Kidney tubule cell (primary cell): Measurements from ENCODE around the gene ZBTB34.

Experiments used
- DNase-seq: peaks from one replicate; pipeline ENCODE4 v3.0.0-alpha.2; 2018; ENCODE audit warnings: low spot score

The ZBTB34 gene

DNA sequence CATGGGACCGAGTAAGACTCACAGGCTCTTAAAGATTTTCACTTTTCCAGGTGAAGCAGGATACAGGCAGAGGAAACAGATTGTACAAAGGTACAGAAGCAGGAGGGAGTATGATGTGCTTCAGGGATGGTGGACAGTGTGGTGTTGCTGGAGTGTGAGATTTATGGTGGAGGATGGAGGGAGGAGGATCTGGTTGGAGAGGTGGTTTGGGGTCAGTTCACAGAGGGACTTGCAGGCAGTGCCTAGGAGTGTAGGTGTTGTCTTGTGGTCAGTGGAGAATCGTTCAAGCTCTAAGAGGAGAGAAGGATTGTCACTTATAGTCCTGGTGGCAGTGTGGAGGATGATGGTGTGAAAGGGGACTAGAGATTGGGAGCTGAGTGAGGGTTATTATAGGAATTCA, 65.9 kb downstream of the ZBTB34 start:
- no peak for DNase-seq

DNA sequence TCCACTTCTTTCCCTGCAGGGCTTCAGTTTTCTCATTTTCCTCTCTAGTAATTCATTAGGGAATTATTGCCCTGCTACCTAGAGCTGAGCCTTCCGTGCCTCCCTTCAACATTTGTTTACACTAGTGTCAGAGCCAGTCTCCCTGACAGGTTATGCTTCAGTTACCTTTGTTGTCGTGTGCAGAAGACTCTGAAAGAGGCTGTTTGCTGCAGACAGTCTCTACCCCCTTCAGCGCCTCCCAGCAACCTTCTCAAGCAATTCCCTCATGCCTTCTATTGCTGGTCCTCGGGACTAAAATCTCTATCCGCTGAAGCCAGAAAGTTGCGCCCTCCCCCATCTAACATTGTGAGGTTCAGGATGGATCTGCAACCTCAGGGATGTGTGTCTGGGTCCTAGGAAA, 67.0 kb downstream of the ZBTB34 start:
- peak; percentile 22 for DNase-seq

DNA sequence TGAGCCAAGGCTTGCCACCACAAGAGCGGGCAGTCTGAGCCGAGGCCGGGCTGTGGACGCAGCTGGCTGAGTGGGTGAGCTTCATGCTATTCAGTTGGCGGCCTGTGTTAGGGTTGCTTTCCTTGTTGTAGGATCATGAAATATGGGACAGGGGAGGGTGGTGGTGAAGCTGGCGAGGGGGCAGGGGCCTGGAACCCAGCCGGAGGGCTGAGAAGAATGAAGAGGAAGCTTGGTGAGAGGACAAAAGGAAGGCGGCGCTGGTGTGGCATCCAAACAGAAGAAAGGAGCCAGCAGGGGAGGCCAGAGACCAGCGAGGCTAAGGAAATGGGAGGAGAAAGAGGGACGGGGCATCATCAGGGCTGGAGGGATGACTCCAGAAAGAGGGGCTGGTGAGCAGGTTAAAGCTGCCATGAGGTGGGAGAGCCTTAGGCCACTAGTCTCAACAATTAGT, 72.5 kb downstream of the ZBTB34 start:
- DNase-seq, result no peak

DNA sequence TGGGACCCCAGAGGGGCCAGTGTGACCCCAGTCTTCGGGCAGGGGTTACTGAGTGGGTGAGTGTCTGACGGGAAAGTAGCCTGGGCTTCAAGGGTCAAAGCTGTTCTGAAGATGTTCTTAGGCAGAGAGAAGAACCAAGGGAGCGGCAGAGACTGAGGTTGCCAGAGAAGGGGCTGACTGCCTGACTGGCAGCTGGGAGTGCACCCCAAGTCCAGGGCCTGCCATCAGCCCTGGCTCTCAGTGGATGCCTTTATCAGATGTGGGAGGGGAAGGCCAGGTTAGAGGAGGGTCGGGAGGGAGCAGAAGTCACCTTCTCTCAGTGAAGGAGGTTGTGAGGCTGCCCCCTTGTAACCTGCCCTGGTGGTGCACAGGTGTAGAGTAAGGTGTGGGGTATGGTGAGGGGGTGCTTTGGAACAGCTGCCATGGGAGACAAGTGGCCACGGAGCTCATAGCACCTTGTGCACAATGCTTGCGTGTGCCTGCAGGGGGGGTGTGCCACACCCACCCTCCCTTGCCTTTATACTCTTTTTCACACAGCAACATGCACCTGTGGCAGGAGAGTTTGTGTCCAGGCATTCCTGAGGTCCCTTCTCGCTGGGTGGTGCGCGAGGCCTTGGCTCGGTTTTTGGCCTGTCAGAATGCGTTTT, 73.0 kb downstream of the ZBTB34 start:
- no peak for DNase-seq

DNA sequence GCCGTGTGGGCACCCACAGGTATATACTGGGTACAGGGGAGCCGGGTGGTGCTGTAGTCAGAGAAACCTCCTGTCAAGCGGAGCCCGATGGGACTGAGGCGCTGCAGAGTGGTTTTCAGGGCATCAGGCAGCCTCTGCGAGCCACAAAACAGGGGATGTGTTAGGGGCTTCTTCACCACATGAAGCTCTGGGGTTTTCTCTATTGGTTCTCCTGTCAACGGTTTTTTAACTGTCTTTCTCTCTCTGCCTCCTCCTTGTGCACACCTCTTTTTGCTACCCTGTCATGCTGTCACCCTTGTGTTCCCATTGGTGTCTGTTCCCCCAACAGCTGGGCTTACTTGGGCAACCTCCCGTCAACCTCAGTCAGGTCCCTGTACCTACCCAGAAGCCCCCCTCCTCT, 74.0 kb downstream of the ZBTB34 start:
- no peak for DNase-seq
